SW480 (cell line): Measurements from ENCODE around the gene ANKRD36C.
"Not testable (repeated sequence)": the region's sequence is repeated elsewhere in the genome, so short reads cannot be mapped to it uniquely, and the experiment has no call there.

Experiments
- DNase-seq: peaks from one replicate; pipeline ENCODE4 v3.0.0-alpha.2; 2016; ENCODE audit warnings: low spot score

ANKRD36C gene

DNA sequence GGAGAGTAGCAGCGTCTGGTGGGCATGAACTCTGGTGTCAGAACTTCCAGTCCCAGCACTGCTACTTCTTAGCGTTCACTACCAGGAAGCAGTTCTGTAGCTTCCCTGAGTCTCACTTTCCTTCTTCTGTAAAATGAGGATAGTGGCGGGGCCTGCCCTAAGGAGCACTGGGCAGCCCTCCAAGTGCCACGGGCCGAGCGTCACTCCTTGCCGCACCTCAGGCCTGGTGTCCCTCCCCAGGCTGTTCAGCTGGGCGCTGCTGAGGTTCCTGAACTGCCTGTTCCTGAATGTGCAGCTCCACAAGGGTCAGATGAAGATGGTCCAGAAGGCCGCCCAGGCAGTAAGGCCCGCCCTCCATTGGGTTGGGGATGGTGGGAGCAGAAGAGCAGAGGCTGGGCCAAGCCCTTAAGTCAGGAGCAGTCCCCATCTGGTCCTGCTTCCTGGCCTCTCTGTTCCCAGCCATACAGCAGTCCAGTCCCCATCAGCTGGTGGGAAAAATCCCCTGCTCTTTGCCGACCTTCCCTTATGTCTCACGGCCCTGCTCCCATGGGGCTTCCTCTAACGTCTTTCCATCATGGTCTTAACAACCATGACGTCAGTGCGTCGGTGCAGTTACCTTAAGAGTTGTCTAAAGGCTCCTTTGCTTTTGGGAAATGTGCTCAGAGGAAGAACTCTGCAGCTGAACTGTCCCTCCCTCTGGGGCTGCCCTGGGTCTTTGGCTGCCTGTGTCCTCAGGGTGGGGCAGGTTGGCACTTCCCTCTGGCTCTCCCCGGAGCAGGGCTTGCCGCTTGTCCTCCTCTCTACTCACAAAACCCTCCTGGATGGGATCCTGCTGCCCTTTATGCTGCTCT, 195.2 kb downstream of the ANKRD36C start:
- not testable (repeated sequence) for DNase-seq

DNA sequence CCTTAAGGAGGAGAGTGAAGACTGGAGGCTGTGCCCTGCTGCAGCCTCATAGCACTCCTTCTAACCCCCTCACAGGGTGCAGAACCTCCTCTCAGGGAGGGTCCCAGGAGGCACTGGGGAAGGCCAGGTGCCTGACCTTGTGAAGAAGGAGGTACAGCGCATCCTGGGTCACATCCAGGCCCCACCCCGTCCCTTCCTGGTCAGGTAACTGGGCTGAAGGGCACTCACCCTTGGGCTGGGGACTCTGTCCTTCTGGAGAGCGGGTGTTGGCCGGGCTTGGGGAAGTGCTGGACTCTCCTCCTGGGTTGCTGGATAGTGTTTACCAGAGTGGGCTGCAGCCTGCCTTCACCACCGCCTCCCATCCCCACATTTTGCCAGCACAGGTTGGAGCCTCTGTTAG, 197.7 kb downstream of the ANKRD36C start:
- DNase-seq: not testable (repeated sequence)

DNA sequence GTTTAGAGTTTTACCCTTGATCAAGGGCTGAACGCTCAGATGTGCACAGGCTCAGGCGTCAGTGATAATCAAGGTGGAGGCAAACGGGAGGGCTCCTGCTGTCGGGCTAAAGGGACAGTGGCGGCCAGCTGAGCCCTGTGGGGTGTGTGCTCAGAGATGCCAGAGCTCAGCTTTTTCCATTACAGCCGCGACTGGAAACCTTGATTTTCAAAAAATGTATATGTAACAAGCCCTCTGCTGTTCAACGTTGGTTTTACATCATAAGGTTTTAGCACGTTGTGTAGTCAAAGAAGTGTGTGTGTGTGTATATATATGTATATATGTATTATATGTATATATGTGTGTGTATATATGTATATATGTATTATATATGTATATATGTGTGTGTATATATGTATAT, 201.4 kb downstream of the ANKRD36C start:
- not testable (repeated sequence) for DNase-seq

DNA sequence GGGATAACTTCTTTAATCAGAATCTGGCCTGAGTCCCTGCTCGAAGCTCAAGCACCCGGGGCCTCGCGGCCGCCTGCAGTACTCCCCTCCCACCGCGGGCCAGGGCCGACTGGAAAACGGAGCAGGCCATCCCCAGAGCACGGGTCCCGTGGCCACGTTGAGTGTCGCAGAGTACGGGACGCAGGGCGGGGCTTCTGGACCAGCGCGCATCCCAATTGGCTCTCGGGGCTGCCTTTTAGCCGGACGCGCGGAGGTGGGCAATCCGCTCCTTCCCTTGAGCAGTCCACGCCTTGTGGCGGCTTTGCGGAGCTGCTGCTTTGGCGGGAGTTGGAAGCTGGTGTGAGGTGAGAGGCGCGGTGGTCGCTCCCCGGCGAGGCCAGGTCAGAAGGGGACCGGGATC, 202.2 kb downstream of the ANKRD36C start:
- not testable (repeated sequence) for DNase-seq

DNA sequence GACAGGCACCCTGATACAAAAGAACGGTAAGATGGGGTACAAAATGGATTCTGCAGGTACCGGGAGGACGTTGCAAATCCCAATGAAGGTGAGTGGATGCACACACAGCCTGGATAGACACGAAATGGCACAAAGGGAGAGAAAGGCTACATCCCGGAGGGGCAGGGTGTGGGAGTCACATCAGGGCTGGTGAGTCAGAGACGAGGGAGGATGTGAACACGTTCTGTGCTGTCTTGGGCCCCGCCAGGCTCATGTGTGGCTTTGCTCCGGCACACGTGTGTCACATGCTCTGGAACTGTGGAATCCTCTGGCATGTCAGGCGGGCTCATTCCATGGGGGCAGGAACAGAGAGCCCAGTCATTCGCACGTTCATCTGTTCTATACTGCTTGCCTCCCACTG, 203.0 kb downstream of the ANKRD36C start:
- not testable (repeated sequence) for DNase-seq
